ENCODE results near the gene POFUT1.

The POFUT1 gene

DNA sequence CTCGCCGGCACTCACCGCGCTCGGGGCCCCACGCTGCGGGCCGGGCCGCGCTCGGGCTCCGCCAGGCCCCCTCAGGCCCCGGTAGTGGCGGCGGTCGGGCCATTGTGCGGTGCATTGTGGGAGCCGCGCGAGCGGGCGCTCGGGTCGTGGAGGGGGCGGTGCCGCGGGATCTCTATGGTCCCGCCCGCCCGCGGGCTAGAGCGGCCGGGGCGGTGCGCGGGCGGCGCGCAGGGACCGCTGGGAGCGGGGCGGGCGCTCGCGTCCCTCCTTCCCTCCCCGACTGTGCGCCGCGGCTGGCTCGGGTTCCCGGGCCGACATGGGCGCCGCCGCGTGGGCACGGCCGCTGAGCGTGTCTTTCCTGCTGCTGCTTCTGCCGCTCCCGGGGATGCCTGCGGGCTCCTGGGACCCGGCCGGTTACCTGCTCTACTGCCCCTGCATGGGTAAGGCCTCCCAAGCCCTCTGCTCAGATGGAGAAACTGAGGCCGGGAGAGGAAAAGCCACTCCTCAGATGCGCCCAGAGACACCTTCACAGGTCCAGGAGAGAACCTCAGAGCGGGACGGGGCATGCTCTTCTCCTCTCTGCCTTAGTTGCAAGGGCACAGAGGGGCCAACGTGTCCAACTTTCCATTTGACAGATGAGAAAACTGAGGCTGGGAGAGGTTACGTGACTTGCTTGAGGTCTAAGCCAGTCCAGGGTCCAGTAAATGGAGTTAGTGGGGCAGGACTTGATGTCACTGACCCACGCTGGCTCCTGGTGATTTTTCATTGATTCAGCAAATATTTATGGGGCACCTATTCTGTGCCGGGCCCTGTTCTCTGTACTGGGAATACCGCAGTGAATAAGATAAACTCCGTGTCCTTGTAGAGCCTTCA, at the start of gene POFUT1, which contains the start of gene PLAGL2:
Gene POFUT1, plus strand, starts transcription at position 255 of the 873 bp plus-strand sequence. Its CDS starts 62 bp downstream, at position 317.
Gene PLAGL2, minus strand, starts transcription at position 118 of the 873 bp plus-strand sequence. CDS start 5,565 bp downstream, outside the sequence.
- no peaks in the 10 kb centered on the region for H3K9me3 ChIP-seq (ENCODE audit: control insufficient read depth in 2 of 2, low read length in 2 of 2)
- H3K36me3 ChIP-seq (ENCODE audit: control insufficient read depth in 2 of 2, insufficient read depth in 2 of 2, low read length in 2 of 2) = peaks cover 10 to 35% of the 10 kb centered on the region in 2 donors
- H3K27ac ChIP-seq (ENCODE audit: low read depth in 2 of 2, low read length in 2 of 2) = peak within 1 kb of the TSS; percentile 81 to 83
- H3K27me3 ChIP-seq (ENCODE audit: control insufficient read depth in 2 of 2, insufficient read depth in 2 of 2, low read length in 2 of 2) = no peaks in the 10 kb centered on the region
- peak within 1 kb of the TSS; percentile 99 for H3K9ac ChIP-seq (ENCODE audit: low read depth in 1 of 2, low read length in 2 of 2)
- H3K4me3 ChIP-seq (ENCODE audit: low read length in 2 of 2) = peak within 1 kb of the TSS; percentile 92 to 99
- H3K4me1 ChIP-seq (ENCODE audit: control insufficient read depth in 2 of 2, insufficient read depth in 2 of 2, low read length in 2 of 2) = peaks cover 56% of the 10 kb centered on the region in 2 donors

DNA sequence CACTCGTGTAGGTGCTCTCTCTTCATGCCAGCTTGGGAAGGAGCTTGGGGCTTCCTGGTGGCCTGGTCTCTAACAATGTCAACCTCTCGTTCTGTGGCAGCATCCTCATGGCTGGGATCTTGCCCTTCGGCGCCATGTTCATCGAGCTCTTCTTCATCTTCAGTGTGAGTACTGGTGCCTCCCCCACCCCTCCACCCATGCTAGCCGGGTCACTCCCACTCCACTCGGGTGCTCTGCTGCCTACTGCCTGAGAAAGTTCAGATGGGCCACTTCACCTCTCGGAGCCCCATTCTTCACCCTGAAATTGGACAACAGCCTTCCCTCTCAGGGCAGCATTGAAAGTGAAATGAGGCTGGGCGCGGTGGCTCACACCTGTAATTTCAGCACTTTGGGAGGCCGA, 49.3 kb upstream of the POFUT1 start:
- Histone ChIP-seq H3K36me3 (ENCODE audit: control insufficient read depth in 2 of 2, insufficient read depth in 2 of 2, low read length in 2 of 2) (peaks cover 52 to 61% of the 10 kb centered on the region in 2 donors), H3K4me3 (ENCODE audit: low read length in 2 of 2) (no peak overlapping the region), H3K27ac (ENCODE audit: low read depth in 2 of 2, low read length in 2 of 2) (no peak overlapping the region), H3K4me1 (ENCODE audit: control insufficient read depth in 2 of 2, insufficient read depth in 2 of 2, low read length in 2 of 2) (peaks cover 4% of the 10 kb centered on the region in 2 donors), H3K9me3 (ENCODE audit: control insufficient read depth in 2 of 2, low read length in 2 of 2) (no peaks in the 10 kb centered on the region), H3K27me3 (ENCODE audit: control insufficient read depth in 2 of 2, insufficient read depth in 2 of 2, low read length in 2 of 2) (no peaks in the 10 kb centered on the region), H3K9ac (ENCODE audit: low read depth in 1 of 2, low read length in 2 of 2) (no peak overlapping the region)

DNA sequence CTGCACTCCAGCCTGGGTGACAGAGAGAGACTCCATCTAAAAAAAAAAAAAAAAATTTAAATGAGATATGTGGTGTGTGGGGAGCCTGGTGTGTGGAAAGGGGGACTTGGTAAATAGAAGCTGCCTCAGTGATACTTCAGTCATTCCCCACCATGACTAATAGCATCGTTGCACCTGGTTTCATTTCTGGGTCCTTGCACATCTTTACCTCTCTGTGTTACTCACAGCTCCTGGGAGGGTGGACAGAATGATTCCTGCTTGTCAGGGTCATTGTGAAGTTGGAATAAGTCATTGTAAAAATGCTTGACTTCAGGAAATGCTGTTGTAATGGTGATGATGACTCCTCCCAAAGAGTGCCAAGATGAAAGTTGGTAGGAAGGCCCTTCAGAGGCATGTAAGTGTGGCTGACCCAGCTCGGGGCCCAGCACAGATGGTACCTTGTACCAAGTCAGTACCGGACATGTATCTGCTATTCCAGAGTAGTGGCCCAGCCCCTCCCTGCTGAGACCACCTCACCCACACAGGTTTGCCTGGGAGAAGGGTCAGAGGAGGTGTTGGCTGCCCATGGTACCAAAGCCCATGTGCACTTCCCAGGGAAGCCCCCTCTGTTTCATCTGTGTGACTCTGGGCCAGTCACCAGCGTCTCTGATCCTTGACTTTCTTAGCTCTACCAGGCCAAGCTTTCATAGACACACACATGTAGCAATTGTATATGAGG, 48.6 kb upstream of the POFUT1 start:
- Histone ChIP-seq H3K36me3 (ENCODE audit: control insufficient read depth in 2 of 2, insufficient read depth in 2 of 2, low read length in 2 of 2) (peaks cover 51 to 58% of the 10 kb centered on the region in 2 donors), H3K27ac (ENCODE audit: low read depth in 2 of 2, low read length in 2 of 2) (no peak overlapping the region), H3K4me1 (ENCODE audit: control insufficient read depth in 2 of 2, insufficient read depth in 2 of 2, low read length in 2 of 2) (peaks cover 4% of the 10 kb centered on the region in 2 donors), H3K27me3 (ENCODE audit: control insufficient read depth in 2 of 2, insufficient read depth in 2 of 2, low read length in 2 of 2) (no peaks in the 10 kb centered on the region), H3K9me3 (ENCODE audit: control insufficient read depth in 2 of 2, low read length in 2 of 2) (no peaks in the 10 kb centered on the region), H3K4me3 (ENCODE audit: low read length in 2 of 2) (no peak overlapping the region), H3K9ac (ENCODE audit: low read depth in 1 of 2, low read length in 2 of 2) (no peak overlapping the region)

DNA sequence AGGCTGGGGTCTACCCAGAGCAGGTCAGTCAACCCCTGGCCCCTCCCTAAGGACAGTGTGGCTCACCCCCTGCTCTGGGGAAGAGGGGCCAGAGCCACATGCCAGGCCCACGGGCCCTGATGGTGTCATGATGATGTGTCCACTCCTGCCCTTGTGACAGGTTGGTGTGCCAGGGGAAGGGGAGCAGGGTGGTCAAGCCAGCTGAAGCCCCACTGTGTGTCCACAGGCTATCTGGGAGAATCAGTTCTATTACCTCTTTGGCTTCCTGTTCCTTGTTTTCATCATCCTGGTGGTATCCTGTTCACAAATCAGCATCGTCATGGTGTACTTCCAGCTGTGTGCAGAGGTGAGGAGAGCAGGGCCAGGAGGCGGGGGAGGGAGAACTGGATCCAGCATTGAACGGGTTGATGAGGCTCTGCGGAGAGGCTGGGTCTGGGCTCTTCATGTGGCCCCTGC, 47.9 kb upstream of the POFUT1 start:
- no peak overlapping the region for H3K27ac ChIP-seq (ENCODE audit: low read depth in 2 of 2, low read length in 2 of 2)
- no peaks in the 10 kb centered on the region for H3K27me3 ChIP-seq (ENCODE audit: control insufficient read depth in 2 of 2, insufficient read depth in 2 of 2, low read length in 2 of 2)
- H3K4me3 ChIP-seq (ENCODE audit: low read length in 2 of 2) = no peak overlapping the region
- H3K9me3 ChIP-seq (ENCODE audit: control insufficient read depth in 2 of 2, low read length in 2 of 2) = no peaks in the 10 kb centered on the region
- H3K36me3 ChIP-seq (ENCODE audit: control insufficient read depth in 2 of 2, insufficient read depth in 2 of 2, low read length in 2 of 2) = peaks cover 57 to 65% of the 10 kb centered on the region in 2 donors
- H3K9ac ChIP-seq (ENCODE audit: low read depth in 1 of 2, low read length in 2 of 2) = no peak overlapping the region
- peaks cover 4% of the 10 kb centered on the region in 2 donors for H3K4me1 ChIP-seq (ENCODE audit: control insufficient read depth in 2 of 2, insufficient read depth in 2 of 2, low read length in 2 of 2)

DNA sequence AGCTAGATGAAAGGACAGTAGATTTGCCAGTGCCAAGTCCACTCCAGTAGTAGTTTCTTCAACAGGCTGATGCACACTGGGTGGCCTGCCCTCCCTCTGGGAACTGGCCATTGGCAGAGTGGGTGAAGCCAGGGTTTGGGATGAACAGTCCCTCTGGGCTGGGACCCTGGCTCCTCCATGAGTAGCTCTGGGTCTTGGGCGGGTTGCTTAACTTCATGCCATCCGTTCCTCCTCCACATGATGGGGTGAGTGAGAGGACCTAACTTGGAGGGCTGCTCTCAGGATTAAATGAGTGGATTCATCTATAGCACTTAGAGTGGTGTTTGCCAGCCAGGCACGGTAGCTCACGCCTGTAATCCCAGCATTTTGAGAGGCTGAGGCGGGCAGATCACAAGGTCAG, 47.3 kb upstream of the POFUT1 start:
- Histone ChIP-seq H3K9me3 (ENCODE audit: control insufficient read depth in 2 of 2, low read length in 2 of 2) (no peaks in the 10 kb centered on the region), H3K27me3 (ENCODE audit: control insufficient read depth in 2 of 2, insufficient read depth in 2 of 2, low read length in 2 of 2) (no peaks in the 10 kb centered on the region), H3K9ac (ENCODE audit: low read depth in 1 of 2, low read length in 2 of 2) (no peak overlapping the region), H3K36me3 (ENCODE audit: control insufficient read depth in 2 of 2, insufficient read depth in 2 of 2, low read length in 2 of 2) (peaks cover 63 to 70% of the 10 kb centered on the region in 2 donors), H3K4me3 (ENCODE audit: low read length in 2 of 2) (no peak overlapping the region), H3K4me1 (ENCODE audit: control insufficient read depth in 2 of 2, insufficient read depth in 2 of 2, low read length in 2 of 2) (peaks cover 0 to 4% of the 10 kb centered on the region in 2 donors), H3K27ac (ENCODE audit: low read depth in 2 of 2, low read length in 2 of 2) (no peak overlapping the region)

DNA sequence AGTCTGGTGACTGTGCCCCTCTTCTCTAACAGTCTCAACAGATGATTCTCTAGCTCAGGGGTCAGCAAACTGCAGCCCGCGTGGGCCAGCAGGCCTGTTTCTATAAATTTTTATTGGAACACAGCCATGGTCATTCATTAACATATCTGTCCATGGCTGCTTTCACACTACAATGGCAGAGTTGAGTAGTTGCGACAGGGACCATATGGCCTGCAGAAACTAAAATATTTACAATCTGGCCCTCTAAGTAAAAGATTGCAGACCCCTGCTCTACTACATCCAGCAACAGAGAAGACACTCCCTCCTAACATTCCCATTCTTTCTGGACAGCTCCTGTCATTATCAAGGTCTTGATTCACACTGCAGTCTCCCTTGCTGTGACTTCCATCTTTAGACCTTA, 45.3 kb upstream of the POFUT1 start:
- Histone ChIP-seq H3K27ac (ENCODE audit: low read depth in 2 of 2, low read length in 2 of 2) (no peak overlapping the region), H3K36me3 (ENCODE audit: control insufficient read depth in 2 of 2, insufficient read depth in 2 of 2, low read length in 2 of 2) (peaks cover 73 to 79% of the 10 kb centered on the region in 2 donors), H3K27me3 (ENCODE audit: control insufficient read depth in 2 of 2, insufficient read depth in 2 of 2, low read length in 2 of 2) (no peaks in the 10 kb centered on the region), H3K9ac (ENCODE audit: low read depth in 1 of 2, low read length in 2 of 2) (no peak overlapping the region), H3K4me1 (ENCODE audit: control insufficient read depth in 2 of 2, insufficient read depth in 2 of 2, low read length in 2 of 2) (no peaks in the 10 kb centered on the region), H3K9me3 (ENCODE audit: control insufficient read depth in 2 of 2, low read length in 2 of 2) (no peaks in the 10 kb centered on the region), H3K4me3 (ENCODE audit: low read length in 2 of 2) (no peak overlapping the region)

DNA sequence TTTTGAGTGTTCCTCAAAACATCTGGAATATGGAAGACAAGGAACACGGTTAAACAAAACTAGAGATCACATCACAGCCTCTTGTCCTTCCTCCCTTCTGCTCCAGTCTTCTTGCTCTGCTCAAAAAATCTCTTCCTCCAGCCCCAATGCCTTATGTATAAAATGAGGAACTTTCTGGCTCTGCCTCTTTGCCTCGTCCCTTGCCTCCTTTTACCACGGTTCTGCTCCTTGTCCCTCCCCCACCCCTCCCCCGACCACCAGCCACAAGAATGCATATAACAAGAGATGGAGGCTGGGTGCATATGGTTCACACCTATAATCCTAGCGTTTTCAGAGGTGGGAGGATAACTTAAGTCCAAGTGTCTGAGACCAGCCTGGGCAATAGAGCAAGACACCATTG, 43.7 kb upstream of the POFUT1 start:
- Histone ChIP-seq H3K27ac (ENCODE audit: low read depth in 2 of 2, low read length in 2 of 2) (no peak overlapping the region), H3K27me3 (ENCODE audit: control insufficient read depth in 2 of 2, insufficient read depth in 2 of 2, low read length in 2 of 2) (no peaks in the 10 kb centered on the region), H3K4me3 (ENCODE audit: low read length in 2 of 2) (no peak overlapping the region), H3K4me1 (ENCODE audit: control insufficient read depth in 2 of 2, insufficient read depth in 2 of 2, low read length in 2 of 2) (no peaks in the 10 kb centered on the region), H3K36me3 (ENCODE audit: control insufficient read depth in 2 of 2, insufficient read depth in 2 of 2, low read length in 2 of 2) (peaks cover 66 to 67% of the 10 kb centered on the region in 2 donors), H3K9me3 (ENCODE audit: control insufficient read depth in 2 of 2, low read length in 2 of 2) (no peaks in the 10 kb centered on the region), H3K9ac (ENCODE audit: low read depth in 1 of 2, low read length in 2 of 2) (no peak overlapping the region)

DNA sequence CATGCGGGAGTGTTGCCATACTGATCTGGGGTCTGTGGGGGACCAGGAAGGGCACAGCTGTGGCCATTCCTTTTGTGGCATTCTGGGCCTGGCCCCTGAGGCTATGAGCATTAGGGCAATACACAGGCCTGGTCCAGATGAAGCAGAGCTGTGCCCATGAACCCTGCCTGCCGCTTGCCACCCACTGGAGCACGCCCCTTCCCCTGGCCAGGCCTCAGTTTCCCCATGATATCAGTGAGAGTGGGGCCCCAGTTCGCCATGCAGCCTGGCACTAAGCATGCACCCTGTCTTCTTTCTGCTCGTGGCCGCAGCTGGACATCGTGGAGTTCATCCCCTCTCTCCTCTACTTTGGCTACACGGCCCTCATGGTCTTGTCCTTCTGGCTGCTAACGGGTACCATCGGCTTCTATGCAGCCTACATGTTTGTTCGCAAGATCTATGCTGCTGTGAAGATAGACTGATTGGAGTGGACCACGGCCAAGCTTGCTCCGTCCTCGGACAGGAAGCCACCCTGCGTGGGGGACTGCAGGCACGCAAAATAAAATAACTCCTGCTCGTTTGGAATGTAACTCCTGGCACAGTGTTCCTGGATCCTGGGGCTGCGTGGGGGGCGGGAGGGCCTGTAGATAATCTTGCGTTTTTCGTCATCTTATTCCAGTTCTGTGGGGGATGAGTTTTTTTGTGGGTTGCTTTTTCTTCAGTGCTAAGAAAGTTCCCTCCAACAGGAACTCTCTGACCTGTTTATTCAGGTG, 42.5 kb upstream of the POFUT1 start:
- Histone ChIP-seq H3K36me3 (ENCODE audit: control insufficient read depth in 2 of 2, insufficient read depth in 2 of 2, low read length in 2 of 2) (peaks cover 54 to 56% of the 10 kb centered on the region in 2 donors), H3K27ac (ENCODE audit: low read depth in 2 of 2, low read length in 2 of 2) (no peak overlapping the region), H3K4me1 (ENCODE audit: control insufficient read depth in 2 of 2, insufficient read depth in 2 of 2, low read length in 2 of 2) (no peaks in the 10 kb centered on the region), H3K27me3 (ENCODE audit: control insufficient read depth in 2 of 2, insufficient read depth in 2 of 2, low read length in 2 of 2) (no peaks in the 10 kb centered on the region), H3K4me3 (ENCODE audit: low read length in 2 of 2) (no peak overlapping the region), H3K9me3 (ENCODE audit: control insufficient read depth in 2 of 2, low read length in 2 of 2) (no peaks in the 10 kb centered on the region), H3K9ac (ENCODE audit: low read depth in 1 of 2, low read length in 2 of 2) (no peak overlapping the region)

DNA sequence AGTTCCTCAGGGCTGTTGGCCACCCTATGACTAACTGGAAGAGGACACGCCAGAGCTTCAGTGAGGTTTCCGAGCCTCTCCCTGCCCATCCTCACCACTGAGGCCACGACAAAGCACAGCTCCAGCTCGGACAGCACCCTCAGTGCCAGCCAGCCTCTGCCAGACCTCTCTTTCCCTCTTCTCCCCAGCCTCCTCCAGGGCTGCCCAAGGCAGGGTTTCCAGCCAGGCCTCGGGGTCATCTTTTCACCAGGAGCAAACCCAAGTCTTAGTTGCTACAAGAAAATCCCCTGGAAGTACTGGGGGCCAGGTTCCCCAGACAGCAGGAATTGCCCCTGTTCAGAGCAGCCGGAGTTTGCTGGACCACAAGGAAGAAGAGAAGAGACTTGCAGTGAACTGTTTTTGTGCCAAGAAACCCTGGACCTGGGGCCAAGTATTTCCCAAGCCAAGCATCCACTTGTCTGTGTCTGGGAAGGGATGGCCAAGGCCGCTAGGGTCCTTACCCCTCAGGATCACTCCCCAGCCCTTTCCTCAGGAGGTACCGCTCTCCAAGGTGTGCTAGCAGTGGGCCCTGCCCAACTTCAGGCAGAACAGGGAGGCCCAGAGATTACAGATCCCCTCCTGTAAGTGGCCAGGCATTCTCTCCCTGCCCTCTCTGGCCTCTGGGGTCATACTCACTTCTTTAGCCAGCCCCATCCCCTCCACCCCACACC, 41.7 kb upstream of the POFUT1 start:
- Histone ChIP-seq H3K27me3 (ENCODE audit: control insufficient read depth in 2 of 2, insufficient read depth in 2 of 2, low read length in 2 of 2) (no peaks in the 10 kb centered on the region), H3K4me1 (ENCODE audit: control insufficient read depth in 2 of 2, insufficient read depth in 2 of 2, low read length in 2 of 2) (no peaks in the 10 kb centered on the region), H3K27ac (ENCODE audit: low read depth in 2 of 2, low read length in 2 of 2) (no peak overlapping the region), H3K36me3 (ENCODE audit: control insufficient read depth in 2 of 2, insufficient read depth in 2 of 2, low read length in 2 of 2) (peaks cover 49 to 51% of the 10 kb centered on the region in 2 donors), H3K9ac (ENCODE audit: low read depth in 1 of 2, low read length in 2 of 2) (no peak overlapping the region), H3K4me3 (ENCODE audit: low read length in 2 of 2) (no peak overlapping the region), H3K9me3 (ENCODE audit: control insufficient read depth in 2 of 2, low read length in 2 of 2) (no peaks in the 10 kb centered on the region)

Measured in mucosa of rectum (tissue), 2 donors.